Measurements from ENCODE around the gene SH2D3A.
A peak's percentile ranks its signal among the peaks of the same experiment; 100 is the strongest.

Gene SH2D3A

DNA sequence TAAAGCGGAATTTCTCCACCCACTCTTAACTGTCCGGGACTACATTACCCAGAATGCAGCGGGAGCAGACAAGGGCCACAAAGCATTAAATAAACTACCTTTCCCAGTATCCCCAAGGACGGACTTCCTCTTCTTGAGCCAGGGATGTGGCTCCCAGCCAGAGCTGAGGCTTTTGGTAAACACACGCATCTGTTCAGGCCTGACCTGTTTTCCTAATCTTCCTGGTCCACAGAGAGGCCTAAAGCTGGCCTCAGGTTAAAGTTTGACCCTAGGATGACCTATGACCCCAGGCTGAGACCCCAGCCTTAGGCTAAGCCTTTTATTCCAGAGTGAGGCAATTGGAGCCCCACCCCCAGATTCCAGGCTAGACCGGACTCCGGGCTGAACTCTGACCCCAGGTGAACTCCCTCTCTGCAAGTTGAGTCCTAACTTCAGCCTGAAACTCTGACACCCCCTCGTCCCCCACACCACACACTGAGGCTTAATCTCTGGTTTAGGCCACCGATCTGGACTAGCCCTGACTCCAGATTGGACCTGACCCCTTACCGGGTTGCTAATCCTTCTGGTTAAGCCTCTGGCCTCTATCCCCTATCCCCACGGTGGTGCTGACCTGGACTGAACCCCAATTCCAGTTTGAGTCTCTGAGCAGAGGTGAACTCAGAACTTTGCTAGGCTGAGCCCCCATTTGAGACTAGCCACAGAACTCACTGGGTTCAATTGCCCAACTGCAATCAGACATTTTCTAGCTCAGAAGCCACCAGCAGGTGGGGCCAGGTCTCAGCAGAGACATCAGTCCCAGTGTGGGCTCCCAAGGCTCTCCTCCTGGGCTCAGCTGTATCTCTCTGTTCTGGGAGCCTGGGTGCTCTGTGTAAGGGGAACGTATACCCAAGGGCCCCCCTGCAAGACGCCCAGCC is 29.1 kb downstream of the SH2D3A start (continued):
- TF ChIP-seq, protein P1, sequence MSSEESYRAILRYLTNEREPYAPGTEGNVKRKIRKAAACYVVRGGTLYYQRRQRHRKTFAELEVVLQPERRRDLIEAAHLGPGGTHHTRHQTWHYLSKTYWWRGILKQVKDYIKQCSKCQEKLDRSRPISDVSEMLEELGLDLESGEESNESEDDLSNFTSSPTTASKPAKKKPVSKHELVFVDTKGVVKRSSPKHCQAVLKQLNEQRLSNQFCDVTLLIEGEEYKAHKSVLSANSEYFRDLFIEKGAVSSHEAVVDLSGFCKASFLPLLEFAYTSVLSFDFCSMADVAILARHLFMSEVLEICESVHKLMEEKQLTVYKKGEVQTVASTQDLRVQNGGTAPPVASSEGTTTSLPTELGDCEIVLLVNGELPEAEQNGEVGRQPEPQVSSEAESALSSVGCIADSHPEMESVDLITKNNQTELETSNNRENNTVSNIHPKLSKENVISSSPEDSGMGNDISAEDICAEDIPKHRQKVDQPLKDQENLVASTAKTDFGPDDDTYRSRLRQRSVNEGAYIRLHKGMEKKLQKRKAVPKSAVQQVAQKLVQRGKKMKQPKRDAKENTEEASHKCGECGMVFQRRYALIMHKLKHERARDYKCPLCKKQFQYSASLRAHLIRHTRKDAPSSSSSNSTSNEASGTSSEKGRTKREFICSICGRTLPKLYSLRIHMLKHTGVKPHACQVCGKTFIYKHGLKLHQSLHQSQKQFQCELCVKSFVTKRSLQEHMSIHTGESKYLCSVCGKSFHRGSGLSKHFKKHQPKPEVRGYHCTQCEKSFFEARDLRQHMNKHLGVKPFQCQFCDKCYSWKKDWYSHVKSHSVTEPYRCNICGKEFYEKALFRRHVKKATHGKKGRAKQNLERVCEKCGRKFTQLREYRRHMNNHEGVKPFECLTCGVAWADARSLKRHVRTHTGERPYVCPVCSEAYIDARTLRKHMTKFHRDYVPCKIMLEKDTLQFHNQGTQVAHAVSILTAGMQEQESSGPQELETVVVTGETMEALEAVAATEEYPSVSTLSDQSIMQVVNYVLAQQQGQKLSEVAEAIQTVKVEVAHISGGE (tag by site-specific recombination; conservative IDR thresholded peaks at IDR 0.05; ENCODE audit: low read depth) = peak; percentile 46
- TF ChIP-seq EGR2 (tag by site-specific recombination; IDR thresholded peaks at IDR 0.05; ENCODE audit: low read depth) (peak; percentile 18; the same call in 1 of the 2 replicates), ZNF146 (tag by site-specific recombination; IDR thresholded peaks at IDR 0.05) (0 out of 2 replicates have a peak, but pooled peaks have one; percentile 4), ZNF654 (tag by site-specific recombination; IDR thresholded peaks at IDR 0.05; ENCODE audit: low read depth) (peak; percentile 59), ZNF324 (tag by site-specific recombination; IDR thresholded peaks at IDR 0.05) (no peak), ZEB2 (tag by site-specific recombination; IDR thresholded peaks at IDR 0.05) (peak; percentile 47; the same call in 1 of the 2 replicates), GLIS2 (tag by site-specific recombination; IDR thresholded peaks at IDR 0.05) (peak; percentile 84), ZBTB48 (tag by site-specific recombination; IDR thresholded peaks at IDR 0.05) (peak; percentile 74), ZFP69B (tag by site-specific recombination; IDR thresholded peaks at IDR 0.05) (peak; percentile 15; the same call in 1 of the 2 replicates), BCL11A (tag by site-specific recombination; IDR thresholded peaks at IDR 0.05; ENCODE audit: low read depth) (peak; percentile 100), ZNF514 (tag by site-specific recombination; IDR thresholded peaks at IDR 0.05) (no peak), ZNF76 (tag by site-specific recombination; IDR thresholded peaks at IDR 0.05; ENCODE audit: borderline replicate concordance, low read depth) (peak; percentile 96), ZBTB7A (tag by site-specific recombination; IDR thresholded peaks at IDR 0.05; ENCODE audit: low read depth) (peak; percentile 77; the same call in 1 of the 2 replicates), ZBTB21 (tag by site-specific recombination; IDR thresholded peaks at IDR 0.05) (peak; percentile 9; the same call in 1 of the 2 replicates), ZNF157 (tag by site-specific recombination; IDR thresholded peaks at IDR 0.05) (no peak), ZNF660 (tag by site-specific recombination; IDR thresholded peaks at IDR 0.05) (0 out of 2 replicates have a peak, but pooled peaks have one; percentile 9)
- TF ChIP-seq, protein P2, sequence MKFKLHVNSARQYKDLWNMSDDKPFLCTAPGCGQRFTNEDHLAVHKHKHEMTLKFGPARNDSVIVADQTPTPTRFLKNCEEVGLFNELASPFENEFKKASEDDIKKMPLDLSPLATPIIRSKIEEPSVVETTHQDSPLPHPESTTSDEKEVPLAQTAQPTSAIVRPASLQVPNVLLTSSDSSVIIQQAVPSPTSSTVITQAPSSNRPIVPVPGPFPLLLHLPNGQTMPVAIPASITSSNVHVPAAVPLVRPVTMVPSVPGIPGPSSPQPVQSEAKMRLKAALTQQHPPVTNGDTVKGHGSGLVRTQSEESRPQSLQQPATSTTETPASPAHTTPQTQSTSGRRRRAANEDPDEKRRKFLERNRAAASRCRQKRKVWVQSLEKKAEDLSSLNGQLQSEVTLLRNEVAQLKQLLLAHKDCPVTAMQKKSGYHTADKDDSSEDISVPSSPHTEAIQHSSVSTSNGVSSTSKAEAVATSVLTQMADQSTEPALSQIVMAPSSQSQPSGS (tag by site-specific recombination; IDR thresholded peaks at IDR 0.05; ENCODE audit: low read depth) = no peak
- TF ChIP-seq, protein P3, sequence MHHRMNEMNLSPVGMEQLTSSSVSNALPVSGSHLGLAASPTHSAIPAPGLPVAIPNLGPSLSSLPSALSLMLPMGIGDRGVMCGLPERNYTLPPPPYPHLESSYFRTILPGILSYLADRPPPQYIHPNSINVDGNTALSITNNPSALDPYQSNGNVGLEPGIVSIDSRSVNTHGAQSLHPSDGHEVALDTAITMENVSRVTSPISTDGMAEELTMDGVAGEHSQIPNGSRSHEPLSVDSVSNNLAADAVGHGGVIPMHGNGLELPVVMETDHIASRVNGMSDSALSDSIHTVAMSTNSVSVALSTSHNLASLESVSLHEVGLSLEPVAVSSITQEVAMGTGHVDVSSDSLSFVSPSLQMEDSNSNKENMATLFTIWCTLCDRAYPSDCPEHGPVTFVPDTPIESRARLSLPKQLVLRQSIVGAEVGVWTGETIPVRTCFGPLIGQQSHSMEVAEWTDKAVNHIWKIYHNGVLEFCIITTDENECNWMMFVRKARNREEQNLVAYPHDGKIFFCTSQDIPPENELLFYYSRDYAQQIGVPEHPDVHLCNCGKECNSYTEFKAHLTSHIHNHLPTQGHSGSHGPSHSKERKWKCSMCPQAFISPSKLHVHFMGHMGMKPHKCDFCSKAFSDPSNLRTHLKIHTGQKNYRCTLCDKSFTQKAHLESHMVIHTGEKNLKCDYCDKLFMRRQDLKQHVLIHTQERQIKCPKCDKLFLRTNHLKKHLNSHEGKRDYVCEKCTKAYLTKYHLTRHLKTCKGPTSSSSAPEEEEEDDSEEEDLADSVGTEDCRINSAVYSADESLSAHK (tag by site-specific recombination; IDR thresholded peaks at IDR 0.05) = 0 out of 2 replicates have a peak, but pooled peaks have one; percentile 14
- TF ChIP-seq, protein P4, sequence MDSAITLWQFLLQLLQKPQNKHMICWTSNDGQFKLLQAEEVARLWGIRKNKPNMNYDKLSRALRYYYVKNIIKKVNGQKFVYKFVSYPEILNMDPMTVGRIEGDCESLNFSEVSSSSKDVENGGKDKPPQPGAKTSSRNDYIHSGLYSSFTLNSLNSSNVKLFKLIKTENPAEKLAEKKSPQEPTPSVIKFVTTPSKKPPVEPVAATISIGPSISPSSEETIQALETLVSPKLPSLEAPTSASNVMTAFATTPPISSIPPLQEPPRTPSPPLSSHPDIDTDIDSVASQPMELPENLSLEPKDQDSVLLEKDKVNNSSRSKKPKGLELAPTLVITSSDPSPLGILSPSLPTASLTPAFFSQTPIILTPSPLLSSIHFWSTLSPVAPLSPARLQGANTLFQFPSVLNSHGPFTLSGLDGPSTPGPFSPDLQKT (IDR thresholded peaks at IDR 0.05; ENCODE audit: borderline replicate concordance, low read depth, low read length) = peak; percentile 5
- TF ChIP-seq, protein P5, sequence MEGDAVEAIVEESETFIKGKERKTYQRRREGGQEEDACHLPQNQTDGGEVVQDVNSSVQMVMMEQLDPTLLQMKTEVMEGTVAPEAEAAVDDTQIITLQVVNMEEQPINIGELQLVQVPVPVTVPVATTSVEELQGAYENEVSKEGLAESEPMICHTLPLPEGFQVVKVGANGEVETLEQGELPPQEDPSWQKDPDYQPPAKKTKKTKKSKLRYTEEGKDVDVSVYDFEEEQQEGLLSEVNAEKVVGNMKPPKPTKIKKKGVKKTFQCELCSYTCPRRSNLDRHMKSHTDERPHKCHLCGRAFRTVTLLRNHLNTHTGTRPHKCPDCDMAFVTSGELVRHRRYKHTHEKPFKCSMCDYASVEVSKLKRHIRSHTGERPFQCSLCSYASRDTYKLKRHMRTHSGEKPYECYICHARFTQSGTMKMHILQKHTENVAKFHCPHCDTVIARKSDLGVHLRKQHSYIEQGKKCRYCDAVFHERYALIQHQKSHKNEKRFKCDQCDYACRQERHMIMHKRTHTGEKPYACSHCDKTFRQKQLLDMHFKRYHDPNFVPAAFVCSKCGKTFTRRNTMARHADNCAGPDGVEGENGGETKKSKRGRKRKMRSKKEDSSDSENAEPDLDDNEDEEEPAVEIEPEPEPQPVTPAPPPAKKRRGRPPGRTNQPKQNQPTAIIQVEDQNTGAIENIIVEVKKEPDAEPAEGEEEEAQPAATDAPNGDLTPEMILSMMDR (tag by site-specific recombination; IDR thresholded peaks at IDR 0.05) = peak; percentile 84
- TF ChIP-seq, protein P6, sequence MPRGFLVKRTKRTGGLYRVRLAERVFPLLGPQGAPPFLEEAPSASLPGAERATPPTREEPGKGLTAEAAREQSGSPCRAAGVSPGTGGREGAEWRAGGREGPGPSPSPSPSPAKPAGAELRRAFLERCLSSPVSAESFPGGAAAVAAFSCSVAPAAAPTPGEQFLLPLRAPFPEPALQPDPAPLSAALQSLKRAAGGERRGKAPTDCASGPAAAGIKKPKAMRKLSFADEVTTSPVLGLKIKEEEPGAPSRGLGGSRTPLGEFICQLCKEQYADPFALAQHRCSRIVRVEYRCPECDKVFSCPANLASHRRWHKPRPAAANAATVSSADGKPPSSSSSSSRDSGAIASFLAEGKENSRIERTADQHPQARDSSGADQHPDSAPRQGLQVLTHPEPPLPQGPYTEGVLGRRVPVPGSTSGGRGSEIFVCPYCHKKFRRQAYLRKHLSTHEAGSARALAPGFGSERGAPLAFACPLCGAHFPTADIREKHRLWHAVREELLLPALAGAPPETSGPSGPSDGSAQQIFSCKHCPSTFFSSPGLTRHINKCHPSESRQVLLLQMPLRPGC (tag by site-specific recombination; IDR thresholded peaks at IDR 0.05) = 0 out of 2 replicates have a peak, but pooled peaks have one; percentile 11
- TF ChIP-seq, protein P7, sequence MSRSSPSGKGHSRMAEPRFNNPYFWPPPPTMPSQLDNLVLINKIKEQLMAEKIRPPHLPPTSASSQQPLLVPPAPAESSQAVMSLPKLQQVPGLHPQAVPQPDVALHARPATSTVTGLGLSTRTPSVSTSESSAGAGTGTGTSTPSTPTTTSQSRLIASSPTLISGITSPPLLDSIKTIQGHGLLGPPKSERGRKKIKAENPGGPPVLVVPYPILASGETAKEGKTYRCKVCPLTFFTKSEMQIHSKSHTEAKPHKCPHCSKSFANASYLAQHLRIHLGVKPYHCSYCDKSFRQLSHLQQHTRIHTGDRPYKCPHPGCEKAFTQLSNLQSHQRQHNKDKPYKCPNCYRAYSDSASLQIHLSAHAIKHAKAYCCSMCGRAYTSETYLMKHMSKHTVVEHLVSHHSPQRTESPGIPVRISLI (tag by site-specific recombination; IDR thresholded peaks at IDR 0.05) = no peak
- TF ChIP-seq, protein P8, sequence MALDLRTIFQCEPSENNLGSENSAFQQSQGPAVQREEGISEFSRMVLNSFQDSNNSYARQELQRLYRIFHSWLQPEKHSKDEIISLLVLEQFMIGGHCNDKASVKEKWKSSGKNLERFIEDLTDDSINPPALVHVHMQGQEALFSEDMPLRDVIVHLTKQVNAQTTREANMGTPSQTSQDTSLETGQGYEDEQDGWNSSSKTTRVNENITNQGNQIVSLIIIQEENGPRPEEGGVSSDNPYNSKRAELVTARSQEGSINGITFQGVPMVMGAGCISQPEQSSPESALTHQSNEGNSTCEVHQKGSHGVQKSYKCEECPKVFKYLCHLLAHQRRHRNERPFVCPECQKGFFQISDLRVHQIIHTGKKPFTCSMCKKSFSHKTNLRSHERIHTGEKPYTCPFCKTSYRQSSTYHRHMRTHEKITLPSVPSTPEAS (tag by site-specific recombination; IDR thresholded peaks at IDR 0.05) = no peak

Measured in HEK293 (cell line).